ENCODE results near the gene NCAN. TPM values are rescaled to one million over a fixed set of nuclear protein-coding genes. Genes with fewer than 3 reads are reported as not detected.

NCAN gene
- total RNA-seq, 4 donors from 2014 or later = not detected

DNA sequence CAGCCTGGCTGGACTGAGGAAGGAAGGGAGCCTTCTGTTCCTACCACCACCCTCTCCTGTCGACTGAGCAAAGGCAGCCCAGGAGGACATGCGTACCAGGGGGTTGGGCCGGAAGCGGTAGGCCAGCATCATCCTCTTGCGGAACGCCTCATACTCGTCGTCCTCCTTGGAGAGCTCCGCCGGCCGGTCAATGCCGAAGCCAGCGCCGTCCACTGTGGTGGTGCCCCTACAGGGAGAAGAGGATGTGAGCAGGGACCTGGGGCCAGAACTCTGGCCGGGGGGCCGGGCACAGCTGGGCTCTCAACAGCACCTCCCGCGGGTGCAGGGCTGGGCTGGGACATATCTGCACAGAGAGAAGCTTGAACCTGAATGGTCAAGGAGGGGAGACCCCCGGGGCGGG lies 65.1 kb downstream of the NCAN start:
- TF ChIP-seq, protein P1, sequence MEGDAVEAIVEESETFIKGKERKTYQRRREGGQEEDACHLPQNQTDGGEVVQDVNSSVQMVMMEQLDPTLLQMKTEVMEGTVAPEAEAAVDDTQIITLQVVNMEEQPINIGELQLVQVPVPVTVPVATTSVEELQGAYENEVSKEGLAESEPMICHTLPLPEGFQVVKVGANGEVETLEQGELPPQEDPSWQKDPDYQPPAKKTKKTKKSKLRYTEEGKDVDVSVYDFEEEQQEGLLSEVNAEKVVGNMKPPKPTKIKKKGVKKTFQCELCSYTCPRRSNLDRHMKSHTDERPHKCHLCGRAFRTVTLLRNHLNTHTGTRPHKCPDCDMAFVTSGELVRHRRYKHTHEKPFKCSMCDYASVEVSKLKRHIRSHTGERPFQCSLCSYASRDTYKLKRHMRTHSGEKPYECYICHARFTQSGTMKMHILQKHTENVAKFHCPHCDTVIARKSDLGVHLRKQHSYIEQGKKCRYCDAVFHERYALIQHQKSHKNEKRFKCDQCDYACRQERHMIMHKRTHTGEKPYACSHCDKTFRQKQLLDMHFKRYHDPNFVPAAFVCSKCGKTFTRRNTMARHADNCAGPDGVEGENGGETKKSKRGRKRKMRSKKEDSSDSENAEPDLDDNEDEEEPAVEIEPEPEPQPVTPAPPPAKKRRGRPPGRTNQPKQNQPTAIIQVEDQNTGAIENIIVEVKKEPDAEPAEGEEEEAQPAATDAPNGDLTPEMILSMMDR (IDR thresholded peaks at IDR 0.05) = no peak
- TF ChIP-seq POLR2A (IDR thresholded peaks at IDR 0.05) = no peak
- WGBS, 2 donors = 94 to 96% methylated on average over 4 to 12 of the region's 20 CpGs
- H3K36me3 ChIP-seq = peaks cover 38 to 70% (median 39%) of the 10 kb centered on the region in 3 donors
- no peak overlapping the region for H3K27ac ChIP-seq
- peaks cover 0 to 13% (median 8%) of the 10 kb centered on the region in 3 donors for H3K4me1 ChIP-seq
- peaks cover 0 to 28% (median 0%) of the 10 kb centered on the region in 4 donors for H3K27me3 ChIP-seq
- H3K9me3 ChIP-seq = no peaks in the 10 kb centered on the region
- intact Hi-C loops (cut with DNase I) = no loop called here
- H3K4me3 ChIP-seq = no peak overlapping the region
- DNase-seq = no peak

DNA sequence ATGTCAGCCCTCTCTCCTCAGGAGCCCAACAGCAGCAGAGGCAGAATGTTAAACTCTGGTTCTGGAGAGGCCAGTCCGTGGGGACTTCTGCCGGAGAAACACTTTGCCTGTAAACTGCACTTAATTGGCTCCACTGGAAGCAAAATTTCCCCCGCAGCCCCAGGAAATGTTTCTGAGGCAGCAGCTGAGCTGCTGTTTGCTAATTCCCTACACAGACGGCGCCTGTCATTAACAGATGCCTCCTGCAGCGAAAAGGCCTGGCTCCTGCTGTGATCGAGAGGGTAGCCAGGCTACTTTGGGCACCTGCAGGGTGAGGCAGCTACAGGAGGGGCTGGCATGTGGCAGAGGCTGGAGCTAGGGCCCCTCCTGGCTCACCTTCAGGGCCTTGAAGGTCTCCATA lies 66.6 kb downstream of the NCAN start:
- H3K36me3 ChIP-seq = peaks cover 38 to 85% (median 39%) of the 10 kb centered on the region in 3 donors
- no peak overlapping the region for H3K4me3 ChIP-seq
- no peak for DNase-seq
- H3K27ac ChIP-seq = no peak overlapping the region
- intact Hi-C loops (cut with DNase I) = no loop called here
- H3K9me3 ChIP-seq = no peaks in the 10 kb centered on the region
- peaks cover 0 to 14% (median 0%) of the 10 kb centered on the region in 4 donors for H3K27me3 ChIP-seq
- 90 to 93% methylated on average over 5 to 7 of the region's 7 CpGs for WGBS, 2 donors
- no peak for TF ChIP-seq POLR2A (IDR thresholded peaks at IDR 0.05)
- TF ChIP-seq, protein P1 (IDR thresholded peaks at IDR 0.05) = no peak
- peaks cover 0 to 3% (median under 1%) of the 10 kb centered on the region in 3 donors for H3K4me1 ChIP-seq

DNA sequence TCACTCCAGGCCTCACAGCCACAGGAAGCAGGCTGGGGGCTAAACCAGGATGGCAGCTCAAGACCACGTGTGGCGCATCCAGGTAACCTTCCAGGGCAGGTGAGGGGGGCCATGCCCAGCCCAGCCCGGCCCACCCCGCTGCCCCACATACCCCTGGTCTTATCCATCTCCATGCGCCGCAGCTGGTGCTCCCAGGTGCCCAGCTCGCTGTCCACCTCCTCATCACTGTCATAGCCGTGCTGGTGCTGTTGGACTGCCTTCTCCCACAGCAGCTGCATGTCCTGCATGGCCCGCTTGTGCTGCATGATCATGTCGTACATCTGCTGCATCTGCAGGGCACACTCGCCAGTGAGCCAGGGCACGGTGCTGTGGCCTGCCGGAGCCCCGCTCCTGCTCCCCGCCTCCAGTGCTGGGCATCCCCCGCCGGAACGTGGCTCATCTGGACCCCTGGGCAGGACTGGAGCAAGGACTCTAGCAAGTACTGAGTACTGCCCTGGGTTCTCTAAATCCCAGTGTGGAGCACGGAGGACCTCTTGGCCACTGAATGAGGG lies 67.4 kb downstream of the NCAN start:
- Histone ChIP-seq H3K4me3 (no peak overlapping the region), H3K36me3 (peaks cover 38 to 93% (median 39%) of the 10 kb centered on the region in 3 donors), H3K27ac (no peak overlapping the region), H3K27me3 (peaks cover 0 to 5% (median 0%) of the 10 kb centered on the region in 4 donors), H3K9me3 (no peaks in the 10 kb centered on the region), H3K4me1 (no peaks in the 10 kb centered on the region)
- no peak for TF ChIP-seq POLR2A (IDR thresholded peaks at IDR 0.05)
- TF ChIP-seq, protein P1 (IDR thresholded peaks at IDR 0.05) = no peak
- intact Hi-C loops (cut with DNase I) = no loop called here
- 88 to 94% methylated on average over 2 to 8 of the region's 19 CpGs for WGBS, 2 donors
- DNase-seq = no peak

- Histone ChIP-seq H3K4me1 (no peaks in the 10 kb centered on the region), H3K27me3 (no peaks in the 10 kb centered on the region), H3K36me3 (peaks cover 38 to 100% (median 39%) of the 10 kb centered on the region in 3 donors), H3K4me3 (no peak overlapping the region), H3K9me3 (no peaks in the 10 kb centered on the region), H3K27ac (no peak overlapping the region)
- intact Hi-C loops (cut with DNase I) = no loop called here
- TF ChIP-seq POLR2A (IDR thresholded peaks at IDR 0.05) = no peak
- TF ChIP-seq, protein P1 (IDR thresholded peaks at IDR 0.05) = no peak
- WGBS, 2 donors = 80 to 89% methylated on average over 10 to 13 of the region's 16 CpGs
- no peak for DNase-seq
These were observed 68.1 kb downstream of the NCAN start for GRCh38 chr19:19279853-19280252.

DNA sequence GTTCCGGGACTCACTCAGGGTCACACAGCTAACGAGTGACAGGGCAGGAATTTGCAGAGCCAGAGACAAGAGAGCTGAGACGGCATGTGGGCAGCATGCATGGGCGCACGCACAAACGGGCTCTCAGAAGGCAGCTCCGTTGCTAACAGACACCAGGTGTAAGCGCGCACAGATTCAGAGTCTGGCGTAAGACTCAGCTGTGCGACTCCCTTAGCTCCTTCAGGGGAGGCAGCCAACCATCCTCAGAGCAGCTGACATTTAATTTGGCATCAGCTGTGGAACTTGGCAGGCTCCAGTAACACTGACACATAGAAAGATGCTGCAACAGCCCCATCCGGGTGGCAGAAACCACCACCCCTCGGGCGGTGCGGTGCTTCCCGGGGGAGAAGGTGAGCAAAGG lies 68.8 kb downstream of the NCAN start:
- 85% methylated on average over 11 of the region's 16 CpGs; no CpG with 5 or more reads in 1 of the 2 donors for WGBS, 2 donors
- no peaks in the 10 kb centered on the region for H3K9me3 ChIP-seq
- TF ChIP-seq, protein P1 (IDR thresholded peaks at IDR 0.05) = no peak
- TF ChIP-seq POLR2A (IDR thresholded peaks at IDR 0.05) = no peak
- H3K36me3 ChIP-seq = peaks cover 38 to 100% (median 39%) of the 10 kb centered on the region in 3 donors
- no peak for DNase-seq
- intact Hi-C loops (cut with DNase I) = no loop called here
- H3K27ac ChIP-seq = no peak overlapping the region
- no peaks in the 10 kb centered on the region for H3K4me1 ChIP-seq
- H3K27me3 ChIP-seq = no peaks in the 10 kb centered on the region
- no peak overlapping the region for H3K4me3 ChIP-seq

All from esophagus squamous epithelium (tissue), 5 donors.